HL-60 (cell line): ENCODE measurements around the gene PHLPP2.

Experiments
- SPI1 ChIP-seq: IDR thresholded peaks from 2 replicates; pipeline ENCODE4 v1.6.1; 2012; ENCODE audit warnings: low read depth, mild to moderate bottlenecking, borderline replicate concordance
- TF ChIP-seq, protein P1 (sequence below): IDR thresholded peaks from one replicate; pipeline ENCODE4 v1.5.1; 2011; ENCODE audit warnings: low read length, control low read depth, inconsistent platforms; ENCODE audit not compliant: insufficient read depth

DNA sequence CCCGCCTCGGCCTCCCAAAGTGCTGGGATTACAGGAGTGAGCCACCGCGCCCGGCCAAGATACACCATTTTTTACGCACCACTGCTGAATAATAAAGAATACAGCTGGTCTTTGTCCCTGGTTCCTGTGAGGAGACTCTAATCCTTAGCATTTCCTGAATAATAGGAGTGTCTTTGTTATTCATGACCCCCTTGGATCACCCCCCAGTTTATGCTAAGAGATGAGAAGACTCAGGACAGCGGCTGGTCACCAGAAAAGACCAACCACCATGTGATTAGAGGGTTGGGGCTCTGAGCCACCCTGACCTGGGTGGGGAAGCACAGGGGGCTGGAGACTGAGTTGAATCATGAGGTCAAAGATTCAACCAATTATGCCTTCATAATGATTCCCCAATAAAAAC is 17.3 kb downstream of the PHLPP2 start:
- TF ChIP-seq, protein P1, sequence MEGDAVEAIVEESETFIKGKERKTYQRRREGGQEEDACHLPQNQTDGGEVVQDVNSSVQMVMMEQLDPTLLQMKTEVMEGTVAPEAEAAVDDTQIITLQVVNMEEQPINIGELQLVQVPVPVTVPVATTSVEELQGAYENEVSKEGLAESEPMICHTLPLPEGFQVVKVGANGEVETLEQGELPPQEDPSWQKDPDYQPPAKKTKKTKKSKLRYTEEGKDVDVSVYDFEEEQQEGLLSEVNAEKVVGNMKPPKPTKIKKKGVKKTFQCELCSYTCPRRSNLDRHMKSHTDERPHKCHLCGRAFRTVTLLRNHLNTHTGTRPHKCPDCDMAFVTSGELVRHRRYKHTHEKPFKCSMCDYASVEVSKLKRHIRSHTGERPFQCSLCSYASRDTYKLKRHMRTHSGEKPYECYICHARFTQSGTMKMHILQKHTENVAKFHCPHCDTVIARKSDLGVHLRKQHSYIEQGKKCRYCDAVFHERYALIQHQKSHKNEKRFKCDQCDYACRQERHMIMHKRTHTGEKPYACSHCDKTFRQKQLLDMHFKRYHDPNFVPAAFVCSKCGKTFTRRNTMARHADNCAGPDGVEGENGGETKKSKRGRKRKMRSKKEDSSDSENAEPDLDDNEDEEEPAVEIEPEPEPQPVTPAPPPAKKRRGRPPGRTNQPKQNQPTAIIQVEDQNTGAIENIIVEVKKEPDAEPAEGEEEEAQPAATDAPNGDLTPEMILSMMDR = no peak
- no peak for TF ChIP-seq SPI1
